ENCODE measurements around the gene PHIP. TPM values are rescaled to one million over a fixed set of nuclear protein-coding genes. Genes with fewer than 3 reads are reported as not detected.

Gene PHIP
- total and polyA plus RNA-seq, 10 of the 15 experiments (the other 5 are each of a cell fraction or from before 2014, with no cell fraction given), result 8.5 to 34.6 (median 17.9) TPM

- in situ Hi-C loops (cut with MboI), result no loop called here
- intact Hi-C loops (cut with micrococcal nuclease; ENCODE audit: unreplicated experiment), result no loop called here
- Histone ChIP-seq H3K9me3 (replicated peaks; ENCODE audit: control insufficient read depth, insufficient read depth, low read length) (no peaks in the 10 kb centered on the region), H4K20me1 (ENCODE audit: control insufficient read depth, insufficient read depth) (no peaks in the 10 kb centered on the region), H2AFZ (ENCODE audit: control insufficient read depth, low read depth, low read length) (no peak overlapping the region), H3K4me3 (no peak overlapping the region), H3K79me2 (ENCODE audit: control insufficient read depth, insufficient read depth, low read length) (no peaks in the 10 kb centered on the region; the same call in 1 of the 2 replicates), H3K36me3 (ENCODE audit: control insufficient read depth in 2 of 2, insufficient read depth in 2 of 2, low read length in 1 of 2) (no peaks in the 10 kb centered on the region), H3K27me3 (replicated peaks in 1 of 2; ENCODE audit: control insufficient read depth in 2 of 2, insufficient read depth in 2 of 2, low read length in 1 of 2) (no peaks in the 10 kb centered on the region), H3K9ac (ENCODE audit: control insufficient read depth, insufficient read depth, low read length) (no peak overlapping the region), H3K4me1 (ENCODE audit: control insufficient read depth, insufficient read depth, low read length) (0 out of 2 replicates have a peak, but pooled peaks cover 3% of the 10 kb centered on the region), H3K4me2 (ENCODE audit: control insufficient read depth, insufficient read depth) (no peak overlapping the region), H3K27ac (ENCODE audit: control insufficient read depth, insufficient read depth) (no peak overlapping the region)
- TF ChIP-seq CBX5 (IDR thresholded peaks at IDR 0.05; ENCODE audit: low read depth), result no peak
- no peak for TF ChIP-seq POU2F2 (IDR thresholded peaks at IDR 0.05; ENCODE audit: borderline replicate concordance, low read depth, low read length)
- no peak for TF ChIP-seq TCF7 (IDR thresholded peaks at IDR 0.05; ENCODE audit: borderline replicate concordance)
- TF ChIP-seq CHD1 (IDR thresholded peaks at IDR 0.05; ENCODE audit: low read depth, low read length), result no peak
- no peak for TF ChIP-seq ELK1 (IDR thresholded peaks at IDR 0.05; ENCODE audit: low read depth, low read length)
- no peak for TF ChIP-seq HCFC1 (IDR thresholded peaks at IDR 0.05; ENCODE audit: low read length)
- no peak for TF ChIP-seq FOXM1 (IDR thresholded peaks at IDR 0.05; ENCODE audit: low read depth, low read length)
- no peak for TF ChIP-seq HDGF (IDR thresholded peaks at IDR 0.05)
- no peak for TF ChIP-seq NR2C1 (IDR thresholded peaks at IDR 0.05)
- TF ChIP-seq IRF5 (IDR thresholded peaks at IDR 0.05; ENCODE audit: borderline replicate concordance), result no peak
- TF ChIP-seq RB1 (IDR thresholded peaks at IDR 0.05; ENCODE audit: borderline replicate concordance), result no peak
- TF ChIP-seq SMAD5 (IDR thresholded peaks at IDR 0.05; ENCODE audit: low read depth), result no peak
- TF ChIP-seq RAD51 (IDR thresholded peaks at IDR 0.05), result no peak
- TF ChIP-seq TCF3 (IDR thresholded peaks at IDR 0.05; ENCODE audit: borderline replicate concordance, insufficient read depth, low read depth, low read length), result no peak
- no peak for TF ChIP-seq TARDBP (IDR thresholded peaks at IDR 0.05; ENCODE audit: borderline replicate concordance)
- no peak for TF ChIP-seq ZNF592 (IDR thresholded peaks at IDR 0.05)
- TF ChIP-seq MEF2B (IDR thresholded peaks at IDR 0.05; ENCODE audit: partially characterized antibody, poor library complexity, severe bottlenecking), result no peak
- no peak for TF ChIP-seq NR2F1 (conservative IDR thresholded peaks at IDR 0.05)
- CTCF ChIA-PET, result no interaction called here
- no TSS peak for BruUV-seq (replicated peaks)
- POLR2A ChIA-PET, result no interaction called here
- ATAC-seq, result no peak
- SMC1A ChIA-PET (ENCODE audit: uncharacterized antibody, unreplicated experiment), result no interaction called here
- no peak for FAIRE-seq
- RAD21 ChIA-PET (ENCODE audit: unreplicated experiment), result no interaction called here
- no peak for DNase-seq (ENCODE audit: low read depth, low spot score)
- WGBS (ENCODE audit: insufficient coverage, insufficient replicate concordance, low lambda C conversion rate, missing lambda C conversion rate), result 89% methylated on average over 1 of the region's 1 CpG
These were observed 4.2 kb upstream of the PHIP start for GRCh38 chr6:79082304-79082703.

Data from GM12878 (cell line).